Neutrophil (primary cell): Measurements from ENCODE around the gene TOP2A.
A peak's percentile ranks its signal among the peaks of the same experiment; 100 is the strongest.

ENCODE experiments used
- H3K27ac ChIP-seq: fragments of 200-600 bp; sonication (generic); 2 replicates; pipeline ENCODE4 v1.5.1; 2016; ENCODE audit warnings: mild to moderate bottlenecking, moderate library complexity
- H3K27me3 ChIP-seq: fragments of 200-600 bp; sonication (generic); 2 replicates; pipeline ENCODE4 v1.6.0; 2016; ENCODE audit warnings: mild to moderate bottlenecking
- H3K36me3 ChIP-seq: fragments of 200-600 bp; sonication (generic); 2 replicates; pipeline ENCODE4 v1.5.1; 2017
- H3K4me1 ChIP-seq, 2 experiments: fragments of 200-600 bp in 1 of 2; sonication (generic) in 1 of 2; 1 replicate in 1 of 2; 2 replicates in 1 of 2; pipeline versions ENCODE4 v1.5.1 to v1.6.1; 2013 to 2016; ENCODE audit warnings: low read depth in 1 of 2, low read length in 1 of 2, mild to moderate bottlenecking in 1 of 2, moderate library complexity in 1 of 2; ENCODE audit not compliant: control insufficient read depth in 1 of 2, insufficient read depth in 1 of 2
- H3K4me3 ChIP-seq, 2 experiments: fragments of 200-600 bp in 1 of 2; sonication (generic) in 1 of 2; 1 replicate in 1 of 2; 2 replicates in 1 of 2; pipeline ENCODE4 v1.5.1; 2013 to 2016; ENCODE audit warnings: low read depth in 1 of 2, low read length in 1 of 2, mild to moderate bottlenecking in 1 of 2, moderate library complexity in 1 of 2
- H3K9me3 ChIP-seq: fragments of 200-600 bp; sonication (generic); 2 replicates; pipeline ENCODE4 v1.5.1; 2016
- CTCF ChIP-seq: fragments of 200-600 bp; sonication (generic); IDR thresholded peaks from 2 replicates; pipeline ENCODE4 v1.5.1; 2016; ENCODE audit warnings: antibody characterized with exemption

The TOP2A gene

GRCh38 chr17:40443988-40444899, 26.5 kb upstream of the TOP2A start:
- Histone ChIP-seq H3K4me1 (peaks cover 11 to 32% of the 10 kb centered on the region in 2 experiments), H3K9me3 (no peaks in the 10 kb centered on the region), H3K36me3 (no peaks in the 10 kb centered on the region), H3K27ac (no peak overlapping the region), H3K27me3 (peaks cover 99% of the 10 kb centered on the region), H3K4me3 (peak overlapping the region in 1 of 2 experiments; percentile 14)
- no peak for TF ChIP-seq CTCF

GRCh38 chr17:40443196-40443987, 25.7 kb upstream of the TOP2A start, which contains the start of gene IGFBP4:
TSS of gene IGFBP4 (plus strand) at chr17:40443450. CDS start at chr17:40443736, 286 bp downstream.
- H3K4me3 ChIP-seq: peak within 1 kb of the TSS in 1 of 2 experiments; percentile 14
- no peak within 1 kb of the TSS for H3K27ac ChIP-seq
- peaks cover 90% of the 10 kb centered on the region for H3K27me3 ChIP-seq
- H3K36me3 ChIP-seq: no peaks in the 10 kb centered on the region
- H3K4me1 ChIP-seq: peaks cover 11 to 29% of the 10 kb centered on the region in 2 experiments
- no peaks in the 10 kb centered on the region for H3K9me3 ChIP-seq
- TF ChIP-seq CTCF: no peak

GRCh38 chr17:40442392-40443195, 24.9 kb upstream of the TOP2A start:
- no peak for TF ChIP-seq CTCF
- Histone ChIP-seq H3K9me3 (no peaks in the 10 kb centered on the region), H3K4me1 (peaks cover 4 to 22% of the 10 kb centered on the region in 2 experiments), H3K27me3 (peaks cover 82% of the 10 kb centered on the region), H3K27ac (no peak overlapping the region), H3K36me3 (no peaks in the 10 kb centered on the region), H3K4me3 (peak overlapping the region in 1 of 2 experiments; percentile 10)

GRCh38 chr17:40440166-40440565, 22.5 kb upstream of the TOP2A start:
- Histone ChIP-seq H3K27me3 (peaks cover 58% of the 10 kb centered on the region), H3K9me3 (no peaks in the 10 kb centered on the region), H3K27ac (no peak overlapping the region), H3K4me1 (peaks cover 4 to 17% of the 10 kb centered on the region in 2 experiments), H3K4me3 (no peak overlapping the region), H3K36me3 (no peaks in the 10 kb centered on the region)
- no peak for TF ChIP-seq CTCF
